HCT116 (cell line): ENCODE measurements around the gene CASQ1. TPM values are rescaled to one million over a fixed set of nuclear protein-coding genes. Genes with fewer than 3 reads are reported as not detected.

ENCODE experiments used
- ATAC-seq: fragments of 200-7000 bp; cut with Tn5 transposase; 2 replicates; pipeline ENCODE4 v1.9.1; 2020; ENCODE audit warnings: mild to moderate bottlenecking, moderate library complexity
- BruUV-seq: library from RNA; stranded (reverse); fragments of 400-500 nt; replicated peaks from 2 replicates; lab custom pipeline; 2021; lab: Mats Ljungman, UMichigan
- CTCF ChIA-PET: fragments of 300-600 bp; sonication (Branson Sonifier 250); formaldehyde crosslinking; loops from one replicate; lab custom pipeline; 2021; ENCODE audit warnings: antibody characterized with exemption; lab: Charles Lee
- POLR2A ChIA-PET: fragments of 300-600, 350-600 bp; sonication (Branson Sonifier 250); formaldehyde crosslinking; loops from one replicate; lab custom pipeline; 2021; ENCODE audit warnings: antibody characterized with exemption; lab: Charles Lee
- RAD21 ChIA-PET, 2 experiments: fragments of 300-600 bp; sonication (Branson Sonifier 250); formaldehyde crosslinking; loops; one replicate each; lab custom pipeline; 2023; ENCODE audit warnings: low total read pairs in 2 of 2; ENCODE audit not compliant: uncharacterized antibody in 2 of 2, unreplicated experiment in 2 of 2, low non-redundant PET in 1 of 2; lab: Charles Lee
- DNase-seq: peaks from one replicate; pipeline ENCODE4 v3.0.0-alpha.2; 2010; ENCODE audit warnings: low read depth, low spot score
- H2AFZ ChIP-seq: fragments of 200-600 bp; shearing (Covaris generic), sonication (generic); 2 replicates; pipeline ENCODE4 v1.6.1; 2017; ENCODE audit warnings: low read depth, mixed run types, mixed read lengths, antibody characterized with exemption, low read length; ENCODE audit not compliant: poor library complexity, severe bottlenecking
- H3K27ac ChIP-seq: 2 replicates; pipeline ENCODE4 v1.5.1; 2012; ENCODE audit warnings: low read depth, low read length
- H3K27me3 ChIP-seq: fragments of 200-600 bp; sonication (generic); 2 replicates; pipeline ENCODE4 v1.6.1; 2016; ENCODE audit warnings: mixed run types, low read length, mixed read lengths; ENCODE audit not compliant: insufficient read depth
- H3K36me3 ChIP-seq, 2 experiments: fragments of 200-500 bp in 1 of 2; fragments of 200-600 bp in 1 of 2; sonication (Bioruptor generic) in 1 of 2; sonication (generic) in 1 of 2; 2 replicates each; pipeline versions ENCODE4 v1.5.1 to v1.6.1; 2014 to 2016; ENCODE audit warnings: low read length in 2 of 2, inconsistent platforms in 1 of 2, mixed read lengths in 1 of 2, mixed run types in 1 of 2; ENCODE audit not compliant: insufficient read depth in 2 of 2, control insufficient read depth in 1 of 2
- H3K4me1 ChIP-seq, 2 experiments: fragments of 200-600 bp in 1 of 2; sonication (generic) in 1 of 2; 2 replicates each; pipeline versions ENCODE4 v1.5.1 to v1.6.1; 2012 to 2017; ENCODE audit warnings: low read length in 2 of 2, inconsistent platforms in 1 of 2, mild to moderate bottlenecking in 1 of 2, mixed read lengths in 1 of 2, mixed run types in 1 of 2, moderate library complexity in 1 of 2; ENCODE audit not compliant: insufficient read depth in 2 of 2, control insufficient read depth in 1 of 2
- H3K4me2 ChIP-seq: fragments of 200-600 bp; sonication (generic); 2 replicates; pipeline ENCODE4 v1.6.1; 2017; ENCODE audit warnings: mixed run types, low read length, mixed read lengths
- H3K4me3 ChIP-seq, 2 experiments: fragments of 200-600 bp in 1 of 2; sonication (generic) in 1 of 2; replicated peaks in 1 of 2; 2 replicates each; pipeline ENCODE4 v1.5.1; 2011 to 2016; ENCODE audit warnings: low read length in 2 of 2, control low read depth in 1 of 2, low read depth in 1 of 2, mild to moderate bottlenecking in 1 of 2, mixed read lengths in 1 of 2, mixed run types in 1 of 2
- H3K79me2 ChIP-seq: fragments of 200-600 bp; sonication (generic); 2 replicates; pipeline ENCODE4 v1.6.1; 2017; ENCODE audit warnings: mild to moderate bottlenecking, mixed run types, low read length, moderate library complexity, mixed read lengths; ENCODE audit not compliant: insufficient read depth
- H3K9ac ChIP-seq: fragments of 200-600 bp; sonication (generic); 2 replicates; pipeline ENCODE4 v1.6.1; 2016; ENCODE audit warnings: low read length, mixed read lengths
- H3K9me2 ChIP-seq: fragments of 200-600 bp; sonication (generic), shearing (Covaris generic); 2 replicates; pipeline ENCODE4 v1.6.1; 2017; ENCODE audit warnings: mixed run types, mild to moderate bottlenecking, moderate library complexity; ENCODE audit not compliant: insufficient read depth
- H3K9me3 ChIP-seq, 2 experiments: fragments of 200-500 bp in 1 of 2; fragments of 200-600 bp in 1 of 2; sonication (Bioruptor generic) in 1 of 2; sonication (generic) in 1 of 2; 2 replicates each; pipeline ENCODE4 v1.6.1; 2014 to 2017; ENCODE audit warnings: low read length in 2 of 2, mixed read lengths in 2 of 2, inconsistent platforms in 1 of 2, low read depth in 1 of 2, mild to moderate bottlenecking in 1 of 2, mixed run types in 1 of 2, moderate library complexity in 1 of 2; ENCODE audit not compliant: control insufficient read depth in 1 of 2, insufficient read depth in 1 of 2
- H4K20me1 ChIP-seq: fragments of 200-600 bp; sonication (generic), shearing (Covaris generic); 2 replicates; pipeline ENCODE4 v1.6.1; 2017; ENCODE audit warnings: mixed run types, mild to moderate bottlenecking, moderate library complexity; ENCODE audit not compliant: insufficient read depth
- CBX3 ChIP-seq: IDR thresholded peaks from 2 replicates; pipeline ENCODE4 v1.6.1; 2012; ENCODE audit warnings: low read depth
- EZH2phosphoT487 ChIP-seq: fragments of 200-600 bp; IDR thresholded peaks from 2 replicates; pipeline ENCODE4 v1.6.1; 2018; ENCODE audit warnings: antibody characterized with exemption, borderline replicate concordance
- FOSL1 ChIP-seq: IDR thresholded peaks from 2 replicates; pipeline ENCODE4 v1.6.1; 2012; ENCODE audit warnings: low read depth
- JUND ChIP-seq: IDR thresholded peaks from 2 replicates; pipeline ENCODE4 v1.6.1; 2012
- RAD21 ChIP-seq: IDR thresholded peaks from 2 replicates; pipeline ENCODE4 v1.6.1; 2012; ENCODE audit warnings: low read depth, mild to moderate bottlenecking
- SIN3A ChIP-seq: IDR thresholded peaks from 2 replicates; pipeline ENCODE4 v1.6.1; 2012; ENCODE audit warnings: low read depth
- SRF ChIP-seq: IDR thresholded peaks from 2 replicates; pipeline ENCODE4 v1.6.1; 2012; ENCODE audit warnings: low read depth
- TCF7L2 ChIP-seq: IDR thresholded peaks from 2 replicates; pipeline ENCODE4 v1.7.0; 2011; ENCODE audit warnings: borderline replicate concordance, inconsistent platforms; ENCODE audit not compliant: insufficient read depth, insufficient read length; ENCODE audit errors: extremely low read depth
- YY1 ChIP-seq: IDR thresholded peaks from 2 replicates; pipeline ENCODE4 v1.6.1; 2011; ENCODE audit warnings: low read length, low read depth, moderate library complexity, mild to moderate bottlenecking; ENCODE audit not compliant: insufficient replicate concordance; ENCODE audit errors: extremely low read depth
- ZFX ChIP-seq: fragments of 450-650 bp; IDR thresholded peaks from 2 replicates; pipeline ENCODE4 v1.6.1; 2017
- intact Hi-C: fragments of 100-400 bp; cut with micrococcal nuclease; formaldehyde crosslinking; loops from 2 replicates; pipeline ENCODE4 v1.10.0; 2022
- total RNA-seq: library from RNA; stranded (reverse); gene quantifications from one replicate; pipeline ENCODE4 v1.2.1, GENCODE V29; 2021; ENCODE audit not compliant: unreplicated experiment
- TF ChIP-seq, protein P1 (sequence below): IDR thresholded peaks from 2 replicates; pipeline ENCODE4 v1.6.1; 2012; ENCODE audit warnings: low read depth
- TF ChIP-seq, protein P2 (sequence below): IDR thresholded peaks from 2 replicates; pipeline ENCODE4 v1.6.1; 2012
- TF ChIP-seq, protein P3 (sequence below): IDR thresholded peaks from 2 replicates; pipeline ENCODE4 v1.6.1; 2012
- TF ChIP-seq, protein P4 (sequence below): IDR thresholded peaks from 2 replicates; pipeline ENCODE4 v1.6.1; 2011; ENCODE audit warnings: mild to moderate bottlenecking, low read length, moderate library complexity; ENCODE audit not compliant: insufficient replicate concordance; ENCODE audit errors: extremely low read depth
- TF ChIP-seq, protein P5 (sequence below), 3 experiments: fragments of 200-600 bp in 1 of 3; sonication (generic) in 1 of 3; IDR thresholded peaks in 2 of 3; conservative IDR thresholded peaks in 1 of 3; 2 replicates each; pipeline ENCODE4 v1.5.1; 2012 to 2017; ENCODE audit warnings: low read depth in 2 of 3, low read length in 2 of 3, antibody characterized with exemption in 1 of 3, borderline replicate concordance in 1 of 3, control low read depth in 1 of 3, mild to moderate bottlenecking in 1 of 3, mixed read lengths in 1 of 3, mixed run types in 1 of 3, moderate library complexity in 1 of 3; ENCODE audit not compliant: insufficient read depth in 1 of 3

Gene CASQ1
- total RNA-seq, 1 experiment from 2014 or later, result not detected

DNA sequence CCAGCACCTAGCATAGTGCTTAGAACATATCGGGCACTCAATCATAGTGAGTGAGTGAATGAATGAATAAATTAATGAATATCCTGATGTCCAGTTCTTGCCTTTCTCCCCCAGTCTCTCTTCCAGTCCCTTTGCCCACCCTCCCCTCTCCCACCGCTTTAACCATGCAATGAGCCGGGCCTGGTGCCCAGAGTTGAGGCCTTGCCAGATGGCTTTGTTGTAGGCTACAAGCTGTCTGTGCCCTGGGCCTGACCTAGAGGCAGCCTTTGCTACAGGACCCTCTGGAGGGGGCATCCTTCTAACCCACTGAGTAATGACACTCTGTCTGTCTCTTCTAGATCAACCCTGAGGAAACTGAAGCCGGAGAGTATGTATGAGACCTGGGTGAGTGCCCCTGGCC, 6.9 kb downstream of the CASQ1 start:
- POLR2A ChIA-PET, result no interaction called here
- CTCF ChIA-PET, result no interaction called here

More for the DNA sequence above, 6.9 kb downstream of the CASQ1 start:
- H3K4me2 ChIP-seq, result no peak overlapping the region
- no peak overlapping the region for H3K27ac ChIP-seq
- H3K9me2 ChIP-seq, result no peaks in the 10 kb centered on the region
- no peaks in the 10 kb centered on the region for H3K79me2 ChIP-seq
- H4K20me1 ChIP-seq, result no peaks in the 10 kb centered on the region
- DNase-seq (no peak), ATAC-seq (no peak)
- no peaks in the 10 kb centered on the region for H3K9me3 ChIP-seq
- H3K36me3 ChIP-seq, result no peaks in the 10 kb centered on the region
- no TSS peak for BruUV-seq
- H2AFZ ChIP-seq, result no peak overlapping the region
- H3K4me1 ChIP-seq, result peaks cover 3 to 4% of the 10 kb centered on the region in 2 experiments; a peak in 2 of 4 replicates
- no peak overlapping the region for H3K4me3 ChIP-seq
- RAD21 ChIA-PET, result no interaction called here
- H3K9ac ChIP-seq, result no peak overlapping the region
- intact Hi-C loops, result no loop called here
- TF ChIP-seq ZFX (no peak), YY1 (no peak), TCF7L2 (no peak), RAD21 (no peak), JUND (no peak), EZH2phosphoT487 (no peak), FOSL1 (no peak), SRF (no peak), SIN3A (no peak), CBX3 (no peak)
- TF ChIP-seq, protein P1, sequence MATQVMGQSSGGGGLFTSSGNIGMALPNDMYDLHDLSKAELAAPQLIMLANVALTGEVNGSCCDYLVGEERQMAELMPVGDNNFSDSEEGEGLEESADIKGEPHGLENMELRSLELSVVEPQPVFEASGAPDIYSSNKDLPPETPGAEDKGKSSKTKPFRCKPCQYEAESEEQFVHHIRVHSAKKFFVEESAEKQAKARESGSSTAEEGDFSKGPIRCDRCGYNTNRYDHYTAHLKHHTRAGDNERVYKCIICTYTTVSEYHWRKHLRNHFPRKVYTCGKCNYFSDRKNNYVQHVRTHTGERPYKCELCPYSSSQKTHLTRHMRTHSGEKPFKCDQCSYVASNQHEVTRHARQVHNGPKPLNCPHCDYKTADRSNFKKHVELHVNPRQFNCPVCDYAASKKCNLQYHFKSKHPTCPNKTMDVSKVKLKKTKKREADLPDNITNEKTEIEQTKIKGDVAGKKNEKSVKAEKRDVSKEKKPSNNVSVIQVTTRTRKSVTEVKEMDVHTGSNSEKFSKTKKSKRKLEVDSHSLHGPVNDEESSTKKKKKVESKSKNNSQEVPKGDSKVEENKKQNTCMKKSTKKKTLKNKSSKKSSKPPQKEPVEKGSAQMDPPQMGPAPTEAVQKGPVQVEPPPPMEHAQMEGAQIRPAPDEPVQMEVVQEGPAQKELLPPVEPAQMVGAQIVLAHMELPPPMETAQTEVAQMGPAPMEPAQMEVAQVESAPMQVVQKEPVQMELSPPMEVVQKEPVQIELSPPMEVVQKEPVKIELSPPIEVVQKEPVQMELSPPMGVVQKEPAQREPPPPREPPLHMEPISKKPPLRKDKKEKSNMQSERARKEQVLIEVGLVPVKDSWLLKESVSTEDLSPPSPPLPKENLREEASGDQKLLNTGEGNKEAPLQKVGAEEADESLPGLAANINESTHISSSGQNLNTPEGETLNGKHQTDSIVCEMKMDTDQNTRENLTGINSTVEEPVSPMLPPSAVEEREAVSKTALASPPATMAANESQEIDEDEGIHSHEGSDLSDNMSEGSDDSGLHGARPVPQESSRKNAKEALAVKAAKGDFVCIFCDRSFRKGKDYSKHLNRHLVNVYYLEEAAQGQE, result no peak
- TF ChIP-seq, protein P2, sequence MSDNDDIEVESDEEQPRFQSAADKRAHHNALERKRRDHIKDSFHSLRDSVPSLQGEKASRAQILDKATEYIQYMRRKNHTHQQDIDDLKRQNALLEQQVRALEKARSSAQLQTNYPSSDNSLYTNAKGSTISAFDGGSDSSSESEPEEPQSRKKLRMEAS, result no peak
- TF ChIP-seq, protein P3, sequence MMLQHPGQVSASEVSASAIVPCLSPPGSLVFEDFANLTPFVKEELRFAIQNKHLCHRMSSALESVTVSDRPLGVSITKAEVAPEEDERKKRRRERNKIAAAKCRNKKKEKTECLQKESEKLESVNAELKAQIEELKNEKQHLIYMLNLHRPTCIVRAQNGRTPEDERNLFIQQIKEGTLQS, result no peak
- TF ChIP-seq, protein P4, sequence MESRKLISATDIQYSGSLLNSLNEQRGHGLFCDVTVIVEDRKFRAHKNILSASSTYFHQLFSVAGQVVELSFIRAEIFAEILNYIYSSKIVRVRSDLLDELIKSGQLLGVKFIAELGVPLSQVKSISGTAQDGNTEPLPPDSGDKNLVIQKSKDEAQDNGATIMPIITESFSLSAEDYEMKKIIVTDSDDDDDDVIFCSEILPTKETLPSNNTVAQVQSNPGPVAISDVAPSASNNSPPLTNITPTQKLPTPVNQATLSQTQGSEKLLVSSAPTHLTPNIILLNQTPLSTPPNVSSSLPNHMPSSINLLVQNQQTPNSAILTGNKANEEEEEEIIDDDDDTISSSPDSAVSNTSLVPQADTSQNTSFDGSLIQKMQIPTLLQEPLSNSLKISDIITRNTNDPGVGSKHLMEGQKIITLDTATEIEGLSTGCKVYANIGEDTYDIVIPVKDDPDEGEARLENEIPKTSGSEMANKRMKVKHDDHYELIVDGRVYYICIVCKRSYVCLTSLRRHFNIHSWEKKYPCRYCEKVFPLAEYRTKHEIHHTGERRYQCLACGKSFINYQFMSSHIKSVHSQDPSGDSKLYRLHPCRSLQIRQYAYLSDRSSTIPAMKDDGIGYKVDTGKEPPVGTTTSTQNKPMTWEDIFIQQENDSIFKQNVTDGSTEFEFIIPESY, result no peak
- TF ChIP-seq, protein P5, sequence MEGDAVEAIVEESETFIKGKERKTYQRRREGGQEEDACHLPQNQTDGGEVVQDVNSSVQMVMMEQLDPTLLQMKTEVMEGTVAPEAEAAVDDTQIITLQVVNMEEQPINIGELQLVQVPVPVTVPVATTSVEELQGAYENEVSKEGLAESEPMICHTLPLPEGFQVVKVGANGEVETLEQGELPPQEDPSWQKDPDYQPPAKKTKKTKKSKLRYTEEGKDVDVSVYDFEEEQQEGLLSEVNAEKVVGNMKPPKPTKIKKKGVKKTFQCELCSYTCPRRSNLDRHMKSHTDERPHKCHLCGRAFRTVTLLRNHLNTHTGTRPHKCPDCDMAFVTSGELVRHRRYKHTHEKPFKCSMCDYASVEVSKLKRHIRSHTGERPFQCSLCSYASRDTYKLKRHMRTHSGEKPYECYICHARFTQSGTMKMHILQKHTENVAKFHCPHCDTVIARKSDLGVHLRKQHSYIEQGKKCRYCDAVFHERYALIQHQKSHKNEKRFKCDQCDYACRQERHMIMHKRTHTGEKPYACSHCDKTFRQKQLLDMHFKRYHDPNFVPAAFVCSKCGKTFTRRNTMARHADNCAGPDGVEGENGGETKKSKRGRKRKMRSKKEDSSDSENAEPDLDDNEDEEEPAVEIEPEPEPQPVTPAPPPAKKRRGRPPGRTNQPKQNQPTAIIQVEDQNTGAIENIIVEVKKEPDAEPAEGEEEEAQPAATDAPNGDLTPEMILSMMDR (IDR thresholded peaks at IDR 0.05 in 2 of 3, conservative IDR thresholded peaks at IDR 0.05 in 1 of 3; ENCODE audit: borderline replicate concordance in 1 of 3, insufficient read depth in 1 of 3, low read depth in 2 of 3, low read length in 2 of 3), result no peak
- TF ChIP-seq, all 23 proteins: peak for 0
- H3K27me3 ChIP-seq, result no peaks in the 10 kb centered on the region
